ENCODE results near the gene FMNL2. TPM values are rescaled to one million over a fixed set of nuclear protein-coding genes. Genes with fewer than 3 reads are reported as not detected.

The FMNL2 gene
- polyA plus RNA-seq, 12 donors: 18.6 to 49.7 (median 26.7) TPM; not detected in 1

Other genes starting within 250 kb of the FMNL2 start
- 1 to 10 TPM in 11 of 12 donors, not detected in 1; 4.1 to 7.4 (median 5.1) TPM for gene CACNB4, start 236.1 kb upstream of the FMNL2 start, polyA plus RNA-seq (ENCODE audit: insufficient read length in 12 of 12)
- 10 to 100 TPM in 11 of 12 donors, not detected in 1; 16.5 to 33.1 (median 25.5) TPM for gene STAM2, start 159.4 kb upstream of the FMNL2 start, polyA plus RNA-seq (ENCODE audit: insufficient read length in 12 of 12)